Measurements from ENCODE around the gene KHDC1. TPM values are rescaled to one million over a fixed set of nuclear protein-coding genes. Genes with fewer than 3 reads are reported as not detected.
A peak's percentile ranks its signal among the peaks of the same experiment; 100 is the strongest.

The KHDC1 gene
- total and polyA plus RNA-seq, 2 donors (not counting 1 experiment from before 2014, with no cell fraction given) = 5.3 to 5.6 TPM

GRCh38 chr6:73242001-73242400 is 21.0 kb downstream of the KHDC1 start:
- TF ChIP-seq CTCF (conservative IDR thresholded peaks at IDR 0.05 in 1 of 2, IDR thresholded peaks at IDR 0.05 in 1 of 2; ENCODE audit: low read depth in 1 of 2, low read length in 2 of 2) (no peak), EZH2 (IDR thresholded peaks at IDR 0.05; ENCODE audit: low read length, missing control alignments) (no peak)
- no peaks in the 10 kb centered on the region for H3K36me3 ChIP-seq (ENCODE audit: control insufficient read depth, insufficient read depth, low read length)
- H3K9me3 ChIP-seq (ENCODE audit: control insufficient read depth, insufficient read depth, low read depth, low read length) = no peaks in the 10 kb centered on the region
- no peak overlapping the region for H3K27ac ChIP-seq (ENCODE audit: insufficient read depth, low read length)
- H2AFZ ChIP-seq (ENCODE audit: low read length) = no peak overlapping the region
- no peak for DNase-seq (ENCODE audit: low read depth in 2 of 2)
- no peaks in the 10 kb centered on the region for H4K20me1 ChIP-seq (ENCODE audit: control insufficient read depth, extremely low read depth, insufficient read depth, low read length)
- H3K79me2 ChIP-seq (ENCODE audit: control insufficient read depth, insufficient read depth, low read length) = no peaks in the 10 kb centered on the region
- H3K4me1 ChIP-seq (ENCODE audit: control insufficient read depth, extremely low read depth, insufficient read depth, low read length) = no peaks in the 10 kb centered on the region
- H3K9ac ChIP-seq (ENCODE audit: insufficient read depth, low read length) = no peak overlapping the region
- H3K27me3 ChIP-seq (ENCODE audit: control insufficient read depth, insufficient read depth, low read length) = no peaks in the 10 kb centered on the region
- H3K4me2 ChIP-seq (ENCODE audit: extremely low read depth, insufficient read depth, low read length) = no peak overlapping the region
- no peak overlapping the region for H3K4me3 ChIP-seq (replicated peaks in 1 of 4; ENCODE audit: control extremely low read depth in 1 of 4, insufficient read depth in 1 of 4, low read depth in 3 of 4, low read length in 4 of 4)

GRCh38 chr6:73240730-73241129 is 22.3 kb downstream of the KHDC1 start:
- Histone ChIP-seq H4K20me1 (ENCODE audit: control insufficient read depth, extremely low read depth, insufficient read depth, low read length) (no peaks in the 10 kb centered on the region), H3K4me1 (ENCODE audit: control insufficient read depth, extremely low read depth, insufficient read depth, low read length) (peaks cover 4% of the 10 kb centered on the region), H2AFZ (ENCODE audit: low read length) (no peak overlapping the region), H3K4me3 (replicated peaks in 1 of 4; ENCODE audit: control extremely low read depth in 1 of 4, insufficient read depth in 1 of 4, low read depth in 3 of 4, low read length in 4 of 4) (no peak overlapping the region), H3K9me3 (ENCODE audit: control insufficient read depth, insufficient read depth, low read depth, low read length) (no peaks in the 10 kb centered on the region), H3K9ac (ENCODE audit: insufficient read depth, low read length) (no peak overlapping the region), H3K36me3 (ENCODE audit: control insufficient read depth, insufficient read depth, low read length) (no peaks in the 10 kb centered on the region), H3K27ac (ENCODE audit: insufficient read depth, low read length) (no peak overlapping the region), H3K4me2 (ENCODE audit: extremely low read depth, insufficient read depth, low read length) (no peak overlapping the region), H3K79me2 (ENCODE audit: control insufficient read depth, insufficient read depth, low read length) (no peaks in the 10 kb centered on the region), H3K27me3 (ENCODE audit: control insufficient read depth, insufficient read depth, low read length) (no peaks in the 10 kb centered on the region)
- TF ChIP-seq EZH2 (IDR thresholded peaks at IDR 0.05; ENCODE audit: low read length, missing control alignments) (no peak), CTCF (conservative IDR thresholded peaks at IDR 0.05 in 1 of 2, IDR thresholded peaks at IDR 0.05 in 1 of 2; ENCODE audit: low read depth in 1 of 2, low read length in 2 of 2) (no peak)
- no peak for DNase-seq (ENCODE audit: low read depth in 2 of 2)

GRCh38 chr6:73236144-73236750 is 26.7 kb downstream of the KHDC1 start:
- Histone ChIP-seq H3K9me3 (ENCODE audit: control insufficient read depth, insufficient read depth, low read depth, low read length) (no peaks in the 10 kb centered on the region), H3K4me1 (ENCODE audit: control insufficient read depth, extremely low read depth, insufficient read depth, low read length) (peaks cover 9% of the 10 kb centered on the region), H3K27ac (ENCODE audit: insufficient read depth, low read length) (peak overlapping the region; percentile 27), H3K27me3 (ENCODE audit: control insufficient read depth, insufficient read depth, low read length) (no peaks in the 10 kb centered on the region), H3K36me3 (ENCODE audit: control insufficient read depth, insufficient read depth, low read length) (no peaks in the 10 kb centered on the region), H3K9ac (ENCODE audit: insufficient read depth, low read length) (no peak overlapping the region), H3K79me2 (ENCODE audit: control insufficient read depth, insufficient read depth, low read length) (no peaks in the 10 kb centered on the region), H3K4me2 (ENCODE audit: extremely low read depth, insufficient read depth, low read length) (no peak overlapping the region), H3K4me3 (replicated peaks in 1 of 4; ENCODE audit: control extremely low read depth in 1 of 4, insufficient read depth in 1 of 4, low read depth in 3 of 4, low read length in 4 of 4) (no peak overlapping the region), H2AFZ (ENCODE audit: low read length) (no peak overlapping the region), H4K20me1 (ENCODE audit: control insufficient read depth, extremely low read depth, insufficient read depth, low read length) (no peaks in the 10 kb centered on the region)
- DNase-seq (ENCODE audit: low read depth in 2 of 2) = peak; percentile 88 to 91
- no peak for TF ChIP-seq CTCF (conservative IDR thresholded peaks at IDR 0.05 in 1 of 2, IDR thresholded peaks at IDR 0.05 in 1 of 2; ENCODE audit: low read depth in 1 of 2, low read length in 2 of 2)
- no peak for TF ChIP-seq EZH2 (IDR thresholded peaks at IDR 0.05; ENCODE audit: low read length, missing control alignments)

Measured in fibroblast of lung (primary cell).